HG02840 (cell line): ENCODE results near the gene CSHL1.
"Not testable (repeated sequence)": the region's sequence is repeated elsewhere in the genome, so short reads cannot be mapped to it uniquely, and the experiment has no call there.

Source experiments
- ATAC-seq: cut with Tn5 transposase; IDR thresholded peaks from one replicate; pipeline ENCODE4 v1.9.1; 2021; ENCODE audit warnings: mild to moderate bottlenecking, moderate library complexity, moderate number of reproducible peaks; ENCODE audit not compliant: unreplicated experiment, low FRiP score

CSHL1 gene

GRCh38 chr17:63892316-63893037, 18.6 kb downstream of the CSHL1 start:
- not testable (repeated sequence) for ATAC-seq

GRCh38 chr17:63889026-63889848, 21.8 kb downstream of the CSHL1 start:
- not testable (repeated sequence) for ATAC-seq

DNA sequence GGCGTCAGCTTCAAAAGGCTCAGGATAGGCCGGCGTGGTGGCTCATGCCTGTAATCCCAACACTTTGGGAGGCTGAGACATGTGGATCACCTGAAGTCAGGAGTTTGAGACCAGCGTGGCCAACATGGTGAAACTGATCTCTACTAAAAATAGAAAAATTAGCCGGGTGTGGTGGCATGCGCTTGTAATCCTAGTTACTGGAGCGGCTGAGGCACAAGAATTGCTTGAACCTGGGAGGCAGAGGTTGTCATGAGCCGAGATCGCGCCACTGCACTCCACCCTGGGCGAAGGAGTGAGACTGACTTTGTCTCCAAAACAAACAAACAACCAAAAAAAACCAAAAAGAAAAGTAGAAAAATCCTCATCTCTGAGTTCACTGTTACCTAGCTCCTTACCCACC, 25.9 kb downstream of the CSHL1 start:
- ATAC-seq: not testable (repeated sequence)

DNA sequence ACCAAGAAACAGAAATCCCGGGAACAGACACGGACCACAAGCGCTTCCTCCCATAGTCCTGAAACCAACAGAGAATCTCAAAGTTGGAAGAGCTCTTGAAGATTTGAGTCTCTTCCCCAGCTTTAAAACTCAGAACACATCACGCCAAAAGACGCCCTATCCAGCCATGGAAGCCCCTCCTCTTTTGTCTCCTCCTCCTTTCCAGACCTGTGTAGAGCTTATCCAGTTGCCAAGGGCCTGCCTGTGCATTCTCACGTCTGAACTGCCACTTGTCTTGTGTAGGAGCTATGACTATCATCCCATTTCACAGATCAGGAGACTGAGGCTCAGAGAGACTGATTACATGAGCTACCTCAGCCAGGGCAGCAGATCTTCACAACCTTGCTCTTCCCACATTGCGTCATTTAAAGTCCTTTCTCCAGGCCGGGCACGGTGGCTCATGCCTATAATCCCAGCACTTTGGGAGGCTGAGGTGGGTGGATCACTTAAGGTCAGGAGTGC, 28.4 kb downstream of the CSHL1 start:
- not testable (repeated sequence) for ATAC-seq

DNA sequence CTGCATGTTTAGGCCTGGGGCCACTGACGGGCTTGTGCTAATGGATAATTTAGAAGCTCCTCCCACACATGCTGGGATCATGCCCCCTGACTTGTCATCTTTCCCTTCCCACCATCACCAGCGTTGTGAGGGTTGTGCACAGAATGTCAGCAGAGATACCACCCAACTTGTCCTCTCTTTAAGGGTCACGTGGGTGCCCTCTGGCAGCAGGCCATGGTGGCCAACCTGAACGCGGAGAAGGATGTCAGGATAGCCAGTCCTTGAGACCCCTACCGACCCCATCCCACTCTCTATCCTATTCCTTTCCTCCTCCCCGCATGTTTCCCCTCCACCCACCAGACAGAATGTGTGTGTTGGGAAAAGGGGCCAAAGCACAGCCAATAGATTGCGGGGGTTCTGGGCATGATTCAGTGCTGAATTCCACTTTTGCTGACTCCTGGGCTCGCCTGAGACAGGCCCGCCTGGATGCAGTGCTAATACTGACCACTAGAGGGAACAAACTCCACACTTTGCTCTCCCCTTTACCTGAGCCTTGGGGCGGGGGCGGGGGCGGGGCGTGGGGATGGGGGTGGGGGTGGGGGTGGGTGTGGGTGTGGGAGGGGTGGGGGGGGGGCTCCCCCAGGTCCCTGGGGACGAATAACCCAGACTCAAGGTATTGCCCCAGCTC, 29.0 kb downstream of the CSHL1 start, which contains the start of gene GH2:
Gene GH2 (minus strand): TSS at position 10 of the 667 bp plus-strand sequence. CDS start 143 bp downstream, outside the sequence.
- no peak for ATAC-seq

DNA sequence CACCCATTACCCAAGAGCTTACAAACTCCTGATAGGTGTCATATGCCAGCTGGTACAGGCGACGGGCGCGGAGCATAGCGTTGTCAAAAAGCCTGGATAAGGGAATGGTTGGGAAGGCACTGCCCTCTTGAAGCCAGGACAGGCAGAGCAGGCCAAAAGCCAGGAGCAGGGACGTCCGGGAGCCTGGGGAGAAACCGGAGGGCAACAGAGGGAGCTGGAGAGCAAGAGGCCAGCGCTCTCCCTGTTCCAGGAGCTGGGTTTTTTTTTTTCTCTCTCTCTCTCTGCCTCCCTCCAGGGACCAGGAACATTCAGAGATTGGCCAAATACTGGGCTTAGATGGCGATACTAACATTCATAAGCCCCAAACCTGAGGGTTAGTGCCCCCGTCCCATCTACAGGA, 29.7 kb downstream of the CSHL1 start:
- ATAC-seq: not testable (repeated sequence)

GRCh38 chr17:63880706-63881105, 30.4 kb downstream of the CSHL1 start:
- no peak for ATAC-seq

DNA sequence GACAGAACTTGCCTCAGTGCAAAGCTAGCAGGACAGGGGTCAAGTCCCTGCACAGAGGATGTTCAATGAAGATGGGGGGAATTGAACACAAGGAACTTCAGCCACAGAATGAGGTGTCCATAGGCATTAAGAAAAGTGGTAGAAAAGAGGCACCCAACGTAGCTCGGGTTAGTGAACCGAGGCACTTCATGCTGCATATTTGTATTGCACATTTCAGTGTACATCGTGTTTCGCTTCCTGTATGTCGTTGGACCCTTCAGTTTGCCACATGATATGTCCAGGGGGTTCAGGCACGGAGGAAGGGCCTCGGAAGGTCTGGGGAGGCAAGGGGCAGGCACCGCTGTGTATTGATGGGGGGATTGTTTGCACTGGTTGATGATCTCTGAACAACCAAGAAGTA, 32.6 kb downstream of the CSHL1 start:
- ATAC-seq: not testable (repeated sequence)

DNA sequence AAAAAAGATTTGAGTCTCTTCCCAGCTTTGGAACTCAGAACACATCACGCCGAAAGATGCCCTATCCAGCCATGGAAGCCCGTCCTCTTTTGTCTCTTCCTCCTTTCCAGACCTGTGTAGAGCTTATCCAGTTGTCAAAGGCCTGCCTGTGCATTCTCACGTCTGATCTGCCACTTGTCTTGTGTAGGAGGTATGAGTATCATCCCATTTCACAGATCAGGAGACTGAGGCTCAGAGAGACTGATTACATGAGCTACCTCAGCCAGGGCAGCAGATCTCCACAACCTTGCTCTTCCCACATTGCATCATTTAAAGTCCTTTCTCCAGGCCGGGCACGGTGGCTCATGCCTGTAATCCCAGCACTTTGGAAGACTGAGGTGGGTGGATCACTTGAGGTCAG, 36.4 kb downstream of the CSHL1 start:
- not testable (repeated sequence) for ATAC-seq

DNA sequence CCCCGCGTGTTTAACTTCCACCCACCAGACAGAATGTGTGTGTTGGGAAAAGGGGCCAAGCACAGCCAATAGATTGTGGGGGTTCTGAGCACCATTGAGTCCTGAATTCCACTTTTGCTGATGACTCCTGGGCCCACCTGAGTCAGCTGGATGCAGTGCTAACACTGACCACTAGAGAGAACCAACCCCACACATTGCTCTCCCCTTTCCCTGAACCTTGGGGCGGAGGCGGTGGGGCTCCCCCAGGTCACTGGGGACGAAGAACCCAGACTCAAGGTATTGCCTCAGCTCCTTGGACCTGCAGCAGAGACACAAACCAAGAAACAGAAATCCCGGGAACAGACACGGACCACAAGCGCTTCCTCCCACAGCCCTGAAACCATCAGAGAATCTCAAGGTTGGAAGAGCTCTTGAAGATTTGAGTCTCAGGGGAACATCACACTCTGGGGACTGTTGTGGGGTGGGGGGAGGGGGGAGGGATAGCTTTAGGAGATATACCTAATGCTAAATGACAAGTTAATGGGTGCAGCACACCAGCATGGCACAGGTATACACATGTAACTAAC, 36.9 kb downstream of the CSHL1 start:
- not testable (repeated sequence) for ATAC-seq

- ATAC-seq: not testable (repeated sequence)
These were observed 37.5 kb downstream of the CSHL1 start, which contains the start of gene CSH2 for GRCh38 chr17:63873577-63873976. Gene CSH2 (minus strand): TSS chr17:63873677. CDS start chr17:63873614, 63 bp downstream.

GRCh38 chr17:63871646-63872365, 39.3 kb downstream of the CSHL1 start:
- ATAC-seq: not testable (repeated sequence)

DNA sequence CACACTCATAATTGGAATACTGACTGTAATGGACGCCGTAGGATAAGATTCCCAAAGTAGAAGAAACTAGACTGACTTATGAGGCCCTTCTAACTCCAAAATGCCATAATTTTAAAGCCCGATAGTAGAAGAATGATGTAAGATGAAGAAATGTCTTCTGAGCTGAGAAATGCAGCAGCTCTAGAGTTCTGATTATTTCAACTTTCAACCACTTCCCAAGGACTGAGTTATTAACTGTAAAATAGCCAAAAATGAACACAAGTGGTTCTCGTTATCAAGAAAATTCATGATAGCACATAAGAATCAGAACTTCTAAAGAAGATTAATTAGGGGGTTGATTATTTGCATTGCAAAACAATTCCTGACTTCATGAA, 40.8 kb downstream of the CSHL1 start:
- ATAC-seq: not testable (repeated sequence)

GRCh38 chr17:63869491-63870291, 41.4 kb downstream of the CSHL1 start:
- ATAC-seq: not testable (repeated sequence)

- ATAC-seq: not testable (repeated sequence)
These were observed 44.4 kb downstream of the CSHL1 start for GRCh38 chr17:63866625-63867024.
